ENCODE data around the gene DLAT. TPM values are rescaled to one million over a fixed set of nuclear protein-coding genes. Genes with fewer than 3 reads are reported as not detected.
"Not testable (repeated sequence)": the region's sequence is repeated elsewhere in the genome, so short reads cannot be mapped to it uniquely, and the experiment has no call there.

Gene DLAT
- total RNA-seq, 1 experiment from 2014 or later, result 68.1 TPM

- H3K36me3 ChIP-seq (ENCODE audit: control insufficient read depth in 1 of 2, insufficient read depth in 2 of 2, low read length in 2 of 2); H3K4me1 ChIP-seq (ENCODE audit: control insufficient read depth in 1 of 2, insufficient read depth in 2 of 2, low read length in 2 of 2); H3K4me2 ChIP-seq (ENCODE audit: low read length); H2AFZ ChIP-seq (ENCODE audit: low read depth, low read length, poor library complexity, severe bottlenecking); RAD21 ChIA-PET (ENCODE audit: low non-redundant PET in 1 of 2, low total read pairs in 2 of 2, uncharacterized antibody in 2 of 2, unreplicated experiment in 2 of 2); H3K27me3 ChIP-seq (ENCODE audit: insufficient read depth, low read length); CTCF ChIA-PET; H3K9ac ChIP-seq (ENCODE audit: low read length); ATAC-seq; intact Hi-C loops (cut with micrococcal nuclease); H3K79me2 ChIP-seq (ENCODE audit: insufficient read depth, low read length); H4K20me1 ChIP-seq (ENCODE audit: insufficient read depth); H3K9me2 ChIP-seq (ENCODE audit: insufficient read depth); POLR2A ChIA-PET; H3K4me3 ChIP-seq (replicated peaks in 1 of 2; ENCODE audit: low read depth in 1 of 2, low read length in 2 of 2); DNase-seq (ENCODE audit: low read depth, low spot score); BruUV-seq (replicated peaks); H3K9me3 ChIP-seq (ENCODE audit: control insufficient read depth in 1 of 2, insufficient read depth in 1 of 2, low read depth in 1 of 2, low read length in 2 of 2); H3K27ac ChIP-seq (ENCODE audit: low read depth, low read length): not testable (repeated sequence)
These were observed 19.1 kb upstream of the DLAT start for GRCh38 chr11:112006095-112006441.

DNA sequence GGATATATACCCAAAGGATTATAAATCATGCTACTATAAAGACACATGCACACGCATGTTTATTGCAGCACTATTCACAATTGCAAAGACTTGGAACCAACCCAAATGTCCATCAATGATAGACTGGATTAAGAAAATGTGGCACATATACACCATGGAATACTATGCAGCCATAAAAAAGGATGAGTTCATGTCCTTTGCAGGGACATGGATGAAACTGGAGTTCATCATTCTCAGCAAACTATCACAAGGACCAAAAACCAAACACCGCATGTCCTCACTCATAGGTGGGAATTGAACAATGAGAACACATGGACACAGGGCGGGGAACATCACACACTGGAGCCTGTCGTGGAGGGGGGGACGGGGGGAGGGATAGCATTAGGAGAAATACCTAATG, 13.8 kb upstream of the DLAT start:
- H3K4me1 ChIP-seq (ENCODE audit: control insufficient read depth in 1 of 2, insufficient read depth in 2 of 2, low read length in 2 of 2); CTCF ChIA-PET; H3K9me3 ChIP-seq (ENCODE audit: control insufficient read depth in 1 of 2, insufficient read depth in 1 of 2, low read depth in 1 of 2, low read length in 2 of 2); H3K36me3 ChIP-seq (ENCODE audit: control insufficient read depth in 1 of 2, insufficient read depth in 2 of 2, low read length in 2 of 2); H2AFZ ChIP-seq (ENCODE audit: low read depth, low read length, poor library complexity, severe bottlenecking); intact Hi-C loops (cut with micrococcal nuclease); POLR2A ChIA-PET; H4K20me1 ChIP-seq (ENCODE audit: insufficient read depth); H3K4me3 ChIP-seq (replicated peaks in 1 of 2; ENCODE audit: low read depth in 1 of 2, low read length in 2 of 2); H3K4me2 ChIP-seq (ENCODE audit: low read length); H3K27ac ChIP-seq (ENCODE audit: low read depth, low read length); H3K27me3 ChIP-seq (ENCODE audit: insufficient read depth, low read length); BruUV-seq (replicated peaks); H3K9me2 ChIP-seq (ENCODE audit: insufficient read depth); RAD21 ChIA-PET (ENCODE audit: low non-redundant PET in 1 of 2, low total read pairs in 2 of 2, uncharacterized antibody in 2 of 2, unreplicated experiment in 2 of 2); DNase-seq (ENCODE audit: low read depth, low spot score); H3K9ac ChIP-seq (ENCODE audit: low read length); ATAC-seq; H3K79me2 ChIP-seq (ENCODE audit: insufficient read depth, low read length): not testable (repeated sequence)

GRCh38 chr11:112012874-112013273, 12.3 kb upstream of the DLAT start:
- ATAC-seq (no peak), DNase-seq (ENCODE audit: low read depth, low spot score) (no peak)
- Histone ChIP-seq H4K20me1 (ENCODE audit: insufficient read depth) (no peaks in the 10 kb centered on the region), H3K4me2 (ENCODE audit: low read length) (no peak overlapping the region), H3K27ac (ENCODE audit: low read depth, low read length) (no peak overlapping the region), H3K4me3 (replicated peaks in 1 of 2; ENCODE audit: low read depth in 1 of 2, low read length in 2 of 2) (no peak overlapping the region), H2AFZ (ENCODE audit: low read depth, low read length, poor library complexity, severe bottlenecking) (no peak overlapping the region), H3K79me2 (ENCODE audit: insufficient read depth, low read length) (no peaks in the 10 kb centered on the region), H3K9me3 (ENCODE audit: control insufficient read depth in 1 of 2, insufficient read depth in 1 of 2, low read depth in 1 of 2, low read length in 2 of 2) (no peaks in the 10 kb centered on the region), H3K36me3 (ENCODE audit: control insufficient read depth in 1 of 2, insufficient read depth in 2 of 2, low read length in 2 of 2) (no peaks in the 10 kb centered on the region), H3K4me1 (ENCODE audit: control insufficient read depth in 1 of 2, insufficient read depth in 2 of 2, low read length in 2 of 2) (peaks cover 0 to 4% of the 10 kb centered on the region in 2 experiments; a peak in 1 of 4 replicates), H3K9me2 (ENCODE audit: insufficient read depth) (no peaks in the 10 kb centered on the region), H3K27me3 (ENCODE audit: insufficient read depth, low read length) (no peaks in the 10 kb centered on the region), H3K9ac (ENCODE audit: low read length) (no peak overlapping the region)
- BruUV-seq (replicated peaks), result no TSS peak
- RAD21 ChIA-PET (ENCODE audit: low non-redundant PET in 1 of 2, low total read pairs in 2 of 2, uncharacterized antibody in 2 of 2, unreplicated experiment in 2 of 2), result no interaction called here
- intact Hi-C loops (cut with micrococcal nuclease), result no loop called here
- POLR2A ChIA-PET, result no interaction called here
- CTCF ChIA-PET, result no interaction called here
- TF ChIP-seq MAX (IDR thresholded peaks at IDR 0.05), result no peak
- TF ChIP-seq POLR2A (IDR thresholded peaks at IDR 0.05; ENCODE audit: borderline replicate concordance, extremely low read depth, insufficient read depth, insufficient read length), result no peak
- TF ChIP-seq ZNF274 (IDR thresholded peaks at IDR 0.05; ENCODE audit: low read depth, low read length), result no peak
- no peak for TF ChIP-seq TCF7L2 (IDR thresholded peaks at IDR 0.05; ENCODE audit: borderline replicate concordance, extremely low read depth, insufficient read depth, insufficient read length)
- TF ChIP-seq, protein P1, sequence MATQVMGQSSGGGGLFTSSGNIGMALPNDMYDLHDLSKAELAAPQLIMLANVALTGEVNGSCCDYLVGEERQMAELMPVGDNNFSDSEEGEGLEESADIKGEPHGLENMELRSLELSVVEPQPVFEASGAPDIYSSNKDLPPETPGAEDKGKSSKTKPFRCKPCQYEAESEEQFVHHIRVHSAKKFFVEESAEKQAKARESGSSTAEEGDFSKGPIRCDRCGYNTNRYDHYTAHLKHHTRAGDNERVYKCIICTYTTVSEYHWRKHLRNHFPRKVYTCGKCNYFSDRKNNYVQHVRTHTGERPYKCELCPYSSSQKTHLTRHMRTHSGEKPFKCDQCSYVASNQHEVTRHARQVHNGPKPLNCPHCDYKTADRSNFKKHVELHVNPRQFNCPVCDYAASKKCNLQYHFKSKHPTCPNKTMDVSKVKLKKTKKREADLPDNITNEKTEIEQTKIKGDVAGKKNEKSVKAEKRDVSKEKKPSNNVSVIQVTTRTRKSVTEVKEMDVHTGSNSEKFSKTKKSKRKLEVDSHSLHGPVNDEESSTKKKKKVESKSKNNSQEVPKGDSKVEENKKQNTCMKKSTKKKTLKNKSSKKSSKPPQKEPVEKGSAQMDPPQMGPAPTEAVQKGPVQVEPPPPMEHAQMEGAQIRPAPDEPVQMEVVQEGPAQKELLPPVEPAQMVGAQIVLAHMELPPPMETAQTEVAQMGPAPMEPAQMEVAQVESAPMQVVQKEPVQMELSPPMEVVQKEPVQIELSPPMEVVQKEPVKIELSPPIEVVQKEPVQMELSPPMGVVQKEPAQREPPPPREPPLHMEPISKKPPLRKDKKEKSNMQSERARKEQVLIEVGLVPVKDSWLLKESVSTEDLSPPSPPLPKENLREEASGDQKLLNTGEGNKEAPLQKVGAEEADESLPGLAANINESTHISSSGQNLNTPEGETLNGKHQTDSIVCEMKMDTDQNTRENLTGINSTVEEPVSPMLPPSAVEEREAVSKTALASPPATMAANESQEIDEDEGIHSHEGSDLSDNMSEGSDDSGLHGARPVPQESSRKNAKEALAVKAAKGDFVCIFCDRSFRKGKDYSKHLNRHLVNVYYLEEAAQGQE (IDR thresholded peaks at IDR 0.05; ENCODE audit: low read depth), result no peak
- no peak for TF ChIP-seq YY1 (IDR thresholded peaks at IDR 0.05; ENCODE audit: extremely low read depth, insufficient replicate concordance, low read depth, low read length)
- TF ChIP-seq JUND (IDR thresholded peaks at IDR 0.05), result no peak
- TF ChIP-seq EZH2 (IDR thresholded peaks at IDR 0.05), result no peak
- TF ChIP-seq SRF (IDR thresholded peaks at IDR 0.05; ENCODE audit: low read depth), result no peak

Measured in HCT116 (cell line).